ENCODE measurements around the gene C16orf92.

The C16orf92 gene

GRCh38 chr16:30063278-30063892 is 40.4 kb downstream of the C16orf92 start:
- DNase-seq = no peak

- peak; percentile 69 for DNase-seq
Observed at GRCh38 chr16:30063893-30064728, 41.1 kb downstream of the C16orf92 start.

- DNase-seq = no peak
Observed at GRCh38 chr16:30064729-30065101, 41.7 kb downstream of the C16orf92 start.

- peak; percentile 99 for DNase-seq
Observed at GRCh38 chr16:30065102-30065942, 42.3 kb downstream of the C16orf92 start, which contains the start of gene ALDOA. TSS of gene ALDOA (plus strand) at chr16:30065760. CDS start at chr16:30066898, 1,138 bp downstream.

- no peak for DNase-seq
Observed at GRCh38 chr16:30065943-30066760, 43.2 kb downstream of the C16orf92 start.

GRCh38 chr16:30066761-30067583 is 44.0 kb downstream of the C16orf92 start:
- DNase-seq = no peak

DNA sequence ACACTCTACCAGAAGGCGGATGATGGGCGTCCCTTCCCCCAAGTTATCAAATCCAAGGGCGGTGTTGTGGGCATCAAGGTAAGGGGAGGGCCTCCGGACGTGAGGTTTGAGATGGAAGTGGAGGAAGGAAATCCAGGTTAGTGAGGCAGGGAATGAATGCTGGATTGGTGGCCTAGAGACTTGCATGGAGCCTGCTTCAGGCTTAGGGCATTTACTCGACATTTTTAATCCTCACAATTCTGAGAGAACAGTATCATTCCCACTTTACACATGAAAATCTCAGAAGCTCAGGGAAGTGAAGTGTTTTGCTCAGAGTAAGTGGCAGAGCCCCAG is 44.6 kb downstream of the C16orf92 start:
- no peak for DNase-seq

GRCh38 chr16:30068333-30068732 is 45.3 kb downstream of the C16orf92 start:
- DNase-seq = no peak

DNA sequence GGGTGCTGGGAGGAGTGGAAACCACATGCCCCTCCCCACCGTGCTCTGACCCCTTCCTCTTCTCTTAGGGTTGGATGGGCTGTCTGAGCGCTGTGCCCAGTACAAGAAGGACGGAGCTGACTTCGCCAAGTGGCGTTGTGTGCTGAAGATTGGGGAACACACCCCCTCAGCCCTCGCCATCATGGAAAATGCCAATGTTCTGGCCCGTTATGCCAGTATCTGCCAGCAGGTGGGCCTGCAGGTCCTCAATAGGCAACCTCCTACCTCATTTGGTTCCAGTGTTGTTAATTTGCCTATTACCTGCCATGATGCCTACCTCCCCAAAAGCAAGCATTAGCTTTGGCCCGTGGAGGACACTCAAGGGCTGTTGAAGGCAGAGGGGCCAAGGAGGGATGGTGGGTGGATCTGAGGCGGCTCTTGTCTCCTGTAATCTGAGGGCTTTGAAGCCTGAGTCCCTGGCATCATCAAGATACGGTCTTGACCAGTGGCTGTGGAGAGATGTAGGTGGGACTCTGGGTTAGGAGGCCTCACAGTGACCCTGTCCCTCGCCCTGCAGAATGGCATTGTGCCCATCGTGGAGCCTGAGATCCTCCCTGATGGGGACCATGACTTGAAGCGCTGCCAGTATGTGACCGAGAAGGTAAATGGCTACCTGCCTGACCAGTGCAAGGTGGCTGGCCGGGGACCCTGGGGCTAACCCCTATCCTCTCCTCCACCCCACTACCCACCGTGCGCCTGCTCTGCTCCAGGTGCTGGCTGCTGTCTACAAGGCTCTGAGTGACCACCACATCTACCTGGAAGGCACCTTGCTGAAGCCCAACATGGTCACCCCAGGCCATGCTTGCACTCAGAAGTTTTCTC is 46.0 kb downstream of the C16orf92 start:
- DNase-seq = no peak

DNA sequence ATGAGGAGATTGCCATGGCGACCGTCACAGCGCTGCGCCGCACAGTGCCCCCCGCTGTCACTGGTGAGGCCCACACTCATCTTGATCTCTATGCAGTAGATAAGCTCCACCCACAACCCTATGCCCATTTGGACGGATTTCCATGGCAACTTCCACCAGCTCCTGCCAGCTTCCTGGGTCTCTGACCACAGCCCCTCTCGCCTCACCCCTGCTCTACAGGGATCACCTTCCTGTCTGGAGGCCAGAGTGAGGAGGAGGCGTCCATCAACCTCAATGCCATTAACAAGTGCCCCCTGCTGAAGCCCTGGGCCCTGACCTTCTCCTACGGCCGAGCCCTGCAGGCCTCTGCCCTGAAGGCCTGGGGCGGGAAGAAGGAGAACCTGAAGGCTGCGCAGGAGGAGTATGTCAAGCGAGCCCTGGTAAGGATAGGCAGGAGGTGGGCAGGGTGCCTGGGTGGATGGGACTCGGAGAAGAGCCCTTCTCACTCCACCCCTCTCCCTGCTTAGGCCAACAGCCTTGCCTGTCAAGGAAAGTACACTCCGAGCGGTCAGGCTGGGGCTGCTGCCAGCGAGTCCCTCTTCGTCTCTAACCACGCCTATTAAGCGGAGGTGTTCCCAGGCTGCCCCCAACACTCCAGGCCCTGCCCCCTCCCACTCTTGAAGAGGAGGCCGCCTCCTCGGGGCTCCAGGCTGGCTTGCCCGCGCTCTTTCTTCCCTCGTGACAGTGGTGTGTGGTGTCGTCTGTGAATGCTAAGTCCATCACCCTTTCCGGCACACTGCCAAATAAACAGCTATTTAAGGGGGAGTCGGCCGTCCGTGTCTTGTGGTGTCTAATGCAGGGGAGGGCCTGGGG is 46.8 kb downstream of the C16orf92 start:
- no peak for DNase-seq

GRCh38 chr16:30070490-30070889 is 47.5 kb downstream of the C16orf92 start:
- no peak for DNase-seq

All from GDM1 (cell line).